Upper lobe of left lung (tissue), 6 donors: Measurements from ENCODE around the gene NDRG4. TPM values are rescaled to one million over a fixed set of nuclear protein-coding genes. Genes with fewer than 3 reads are reported as not detected.

ENCODE experiments used
- ATAC-seq, 2 donors: fragments of 200-7000 bp; cut with Tn5 transposase; one replicate each; pipeline ENCODE4 v1.9.1; 2022; ENCODE audit warnings: mild to moderate bottlenecking in 2 of 2, moderate library complexity in 2 of 2; ENCODE audit not compliant: low FRiP score in 2 of 2
- DNase-seq, 2 donors: peaks; one replicate each; pipeline ENCODE4 v3.0.0-alpha.2; 2019 to 2020
- H3K27ac ChIP-seq, 4 donors: fragments of 200-600 bp; sonication (generic); one replicate each; pipeline ENCODE4 v1.5.1; 2016 to 2019
- H3K27me3 ChIP-seq, 4 donors: fragments of 200-600 bp; sonication (generic); one replicate each; pipeline ENCODE4 v1.5.1; 2017 to 2019
- H3K36me3 ChIP-seq, 4 donors: fragments of 200-600 bp; sonication (generic); one replicate each; pipeline ENCODE4 v1.5.1; 2016 to 2019
- H3K4me1 ChIP-seq, 4 donors: fragments of 200-600 bp; sonication (generic); one replicate each; pipeline ENCODE4 v1.5.1; 2018 to 2019
- H3K4me3 ChIP-seq, 4 donors: fragments of 200-600 bp; sonication (generic); one replicate each; pipeline ENCODE4 v1.5.1; 2017 to 2019; ENCODE audit warnings: mild to moderate bottlenecking in 2 of 4, moderate library complexity in 1 of 4
- H3K9me3 ChIP-seq, 4 donors: fragments of 200-600 bp; sonication (generic); one replicate each; pipeline ENCODE4 v1.5.1; 2018 to 2019
- EP300 ChIP-seq, 4 donors: sonication (generic); formaldehyde crosslinking; IDR thresholded peaks; one replicate each; pipeline ENCODE4 v1.5.1; 2017; ENCODE audit warnings: antibody characterized with exemption in 4 of 4, control low read depth in 2 of 4
- POLR2A ChIP-seq, 4 donors: fragments of 450-650 bp; IDR thresholded peaks; one replicate each; pipeline ENCODE4 v1.5.1; 2016 to 2017; ENCODE audit warnings: antibody characterized with exemption in 4 of 4, mild to moderate bottlenecking in 2 of 4
- POLR2AphosphoS5 ChIP-seq, 2 donors: sonication (generic); formaldehyde crosslinking; IDR thresholded peaks; one replicate each; pipeline ENCODE4 v1.5.1; 2017; ENCODE audit warnings: antibody characterized with exemption in 2 of 2
- WGBS, 2 donors: methylation state at CpG; one replicate each; pipeline ENCODE4 v1.1.5; 2017 to 2018; 5-methylcytosine and 5-hydroxymethylcytosine counted together
- total RNA-seq, 6 donors: library from RNA; depleted of rRNA in 4 of 6; stranded (reverse); fragments of >200 nt in 4 of 6; gene quantifications; one replicate each; pipeline versions ENCODE4 v1.1.0 to v1.2.1, GENCODE V29; 2016 to 2021
- TF ChIP-seq, protein P1 (sequence below), 6 experiments: fragments of 450-650 bp in 4 of 6; fragments of 200-600 bp in 2 of 6; sonication (generic) in 2 of 6; IDR thresholded peaks; one replicate each; pipeline ENCODE4 v1.5.1; 2016 to 2019; ENCODE audit warnings: antibody characterized with exemption in 6 of 6
- donor health status: DM: no; HTN: no; CAD: no; lungs with moderate emphysema.
- donor health status: DM: no; HTN: yes; CAD: no; lungs with severe emphysema.

NDRG4 gene
- total RNA-seq, 6 donors from 2014 or later: 25.1 to 81.0 (median 30.5) TPM

DNA sequence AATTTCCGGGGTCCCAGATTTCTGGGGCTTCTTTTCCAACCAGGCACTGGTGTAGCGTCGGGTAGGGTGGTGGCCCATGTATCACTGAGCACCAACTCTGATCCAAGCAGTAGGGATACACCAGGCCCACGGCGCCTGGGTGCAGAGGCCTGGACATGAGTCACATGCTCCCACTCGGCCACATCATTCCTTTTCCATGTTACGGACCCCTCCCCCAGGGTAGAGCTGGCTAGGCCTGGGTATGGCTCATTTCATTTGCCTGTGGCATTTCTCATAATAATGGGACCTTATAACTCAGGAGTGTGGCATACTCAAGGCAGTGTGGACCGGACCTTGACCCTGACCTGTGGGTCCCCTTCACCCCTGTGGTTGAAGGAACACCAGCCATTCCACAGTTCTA is 18.0 kb upstream of the NDRG4 start:
- H3K27ac ChIP-seq: peak overlapping the region in 1 of 4 donors; percentile 27
- peaks cover 0 to under 1% (median 0%) of the 10 kb centered on the region in 4 donors for H3K4me1 ChIP-seq
- ATAC-seq: peak in 1 of 2 donors; percentile 32
- no peaks in the 10 kb centered on the region for H3K9me3 ChIP-seq
- no peak for DNase-seq
- TF ChIP-seq EP300 (IDR thresholded peaks at IDR 0.05) (no peak), POLR2AphosphoS5 (IDR thresholded peaks at IDR 0.05) (no peak), POLR2A (IDR thresholded peaks at IDR 0.05) (no peak)
- TF ChIP-seq, protein P1, sequence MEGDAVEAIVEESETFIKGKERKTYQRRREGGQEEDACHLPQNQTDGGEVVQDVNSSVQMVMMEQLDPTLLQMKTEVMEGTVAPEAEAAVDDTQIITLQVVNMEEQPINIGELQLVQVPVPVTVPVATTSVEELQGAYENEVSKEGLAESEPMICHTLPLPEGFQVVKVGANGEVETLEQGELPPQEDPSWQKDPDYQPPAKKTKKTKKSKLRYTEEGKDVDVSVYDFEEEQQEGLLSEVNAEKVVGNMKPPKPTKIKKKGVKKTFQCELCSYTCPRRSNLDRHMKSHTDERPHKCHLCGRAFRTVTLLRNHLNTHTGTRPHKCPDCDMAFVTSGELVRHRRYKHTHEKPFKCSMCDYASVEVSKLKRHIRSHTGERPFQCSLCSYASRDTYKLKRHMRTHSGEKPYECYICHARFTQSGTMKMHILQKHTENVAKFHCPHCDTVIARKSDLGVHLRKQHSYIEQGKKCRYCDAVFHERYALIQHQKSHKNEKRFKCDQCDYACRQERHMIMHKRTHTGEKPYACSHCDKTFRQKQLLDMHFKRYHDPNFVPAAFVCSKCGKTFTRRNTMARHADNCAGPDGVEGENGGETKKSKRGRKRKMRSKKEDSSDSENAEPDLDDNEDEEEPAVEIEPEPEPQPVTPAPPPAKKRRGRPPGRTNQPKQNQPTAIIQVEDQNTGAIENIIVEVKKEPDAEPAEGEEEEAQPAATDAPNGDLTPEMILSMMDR (IDR thresholded peaks at IDR 0.05): no peak
- H3K36me3 ChIP-seq: no peaks in the 10 kb centered on the region
- no peak overlapping the region for H3K4me3 ChIP-seq
- H3K27me3 ChIP-seq: no peaks in the 10 kb centered on the region
- 71 to 86% methylated on average over 8 of the region's 8 CpGs for WGBS, 2 donors

DNA sequence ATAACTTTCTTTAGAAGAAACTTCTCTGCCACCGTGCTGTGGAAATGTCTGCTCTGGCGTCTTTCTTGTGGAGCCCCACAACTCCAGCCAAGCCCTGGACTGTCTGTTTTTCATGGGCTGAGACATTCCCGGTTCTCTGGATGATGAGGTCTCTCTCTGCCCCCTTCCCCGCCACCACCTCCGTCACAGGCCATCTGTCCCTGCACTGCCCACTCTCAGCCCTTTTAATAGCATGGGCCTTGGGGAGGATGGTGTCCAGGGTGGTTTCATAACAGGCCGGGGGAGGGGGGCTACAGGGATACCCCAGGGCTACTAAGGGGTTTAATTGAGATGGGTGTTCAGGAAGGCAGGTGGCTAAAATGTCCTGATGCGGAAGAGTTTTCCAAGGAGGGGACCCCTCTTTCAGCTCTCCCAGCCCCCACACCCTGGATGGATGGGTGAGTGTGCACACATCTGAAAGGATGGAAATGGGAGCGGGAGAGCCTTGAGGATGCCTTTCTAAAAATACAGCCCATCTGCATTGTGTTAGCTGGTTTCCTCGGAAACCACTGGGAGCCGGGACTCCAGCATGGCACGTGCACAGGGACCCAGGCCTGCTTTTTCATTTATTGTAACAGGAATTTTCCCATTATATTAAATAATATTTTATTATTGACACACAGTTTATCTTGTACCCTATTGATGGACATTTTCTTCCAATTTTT is 14.6 kb upstream of the NDRG4 start:
- Histone ChIP-seq H3K9me3 (no peaks in the 10 kb centered on the region), H3K4me3 (no peak overlapping the region), H3K27ac (no peak overlapping the region), H3K27me3 (no peaks in the 10 kb centered on the region), H3K36me3 (no peaks in the 10 kb centered on the region), H3K4me1 (peaks cover 0 to 13% (median 3%) of the 10 kb centered on the region in 4 donors)
- DNase-seq: no peak
- TF ChIP-seq EP300 (IDR thresholded peaks at IDR 0.05): no peak
- TF ChIP-seq, protein P1 (IDR thresholded peaks at IDR 0.05): no peak
- TF ChIP-seq POLR2A (IDR thresholded peaks at IDR 0.05): no peak
- TF ChIP-seq POLR2AphosphoS5 (IDR thresholded peaks at IDR 0.05): no peak
- 81 to 86% methylated on average over 11 of the region's 11 CpGs for WGBS, 2 donors
- ATAC-seq: no peak

DNA sequence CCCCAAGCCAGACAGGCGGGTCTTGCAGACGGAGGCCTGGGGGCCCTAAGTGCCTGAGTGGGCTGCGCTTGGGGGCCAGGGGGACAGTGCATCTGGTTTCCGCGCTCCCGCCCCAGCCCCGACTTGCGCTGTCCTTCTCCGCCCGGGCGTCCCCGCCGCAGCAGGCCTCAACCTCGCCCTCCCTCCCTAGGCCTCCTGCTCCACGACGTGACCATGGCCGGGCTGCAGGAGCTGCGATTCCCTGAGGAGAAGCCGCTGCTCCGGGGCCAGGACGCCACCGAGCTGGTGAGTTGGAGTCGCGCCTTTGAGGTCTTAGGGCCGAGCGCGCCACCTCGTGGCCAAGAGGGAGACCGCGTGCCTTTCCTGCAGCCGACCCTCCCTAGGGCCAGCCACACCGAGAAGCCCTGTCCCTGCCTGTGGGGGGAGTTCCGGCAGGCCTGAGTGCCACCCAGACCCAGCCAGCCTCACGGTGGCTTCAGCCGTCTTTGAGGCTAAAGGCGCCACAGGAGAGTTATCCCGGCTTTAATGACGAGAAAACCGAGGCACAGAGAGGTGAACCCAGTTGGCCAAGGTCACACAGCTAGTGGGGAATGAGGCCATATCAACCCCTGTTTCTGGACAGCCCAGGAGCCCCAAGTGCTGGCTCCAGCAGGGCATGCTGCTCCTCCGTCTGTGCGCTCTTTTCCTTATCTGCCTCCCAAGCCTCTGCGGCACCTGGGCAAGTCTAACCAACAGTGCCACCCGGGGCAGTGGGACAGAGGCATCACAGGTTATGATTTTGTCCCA is 12.2 kb upstream of the NDRG4 start:
- 30 to 41% methylated on average over 14 to 29 of the region's 43 CpGs for WGBS, 2 donors
- Histone ChIP-seq H3K9me3 (no peaks in the 10 kb centered on the region), H3K27me3 (no peaks in the 10 kb centered on the region), H3K36me3 (no peaks in the 10 kb centered on the region), H3K4me1 (peaks cover 0 to 13% (median 3%) of the 10 kb centered on the region in 4 donors), H3K4me3 (no peak overlapping the region), H3K27ac (peak overlapping the region in 1 of 4 donors; percentile 7)
- peak; percentile 85 to 95 for DNase-seq
- ATAC-seq: peak; percentile 86 to 94
- TF ChIP-seq, protein P1 (IDR thresholded peaks at IDR 0.05): peak; percentile 89 to 98 (median 96)
- TF ChIP-seq POLR2AphosphoS5 (IDR thresholded peaks at IDR 0.05): no peak

DNA sequence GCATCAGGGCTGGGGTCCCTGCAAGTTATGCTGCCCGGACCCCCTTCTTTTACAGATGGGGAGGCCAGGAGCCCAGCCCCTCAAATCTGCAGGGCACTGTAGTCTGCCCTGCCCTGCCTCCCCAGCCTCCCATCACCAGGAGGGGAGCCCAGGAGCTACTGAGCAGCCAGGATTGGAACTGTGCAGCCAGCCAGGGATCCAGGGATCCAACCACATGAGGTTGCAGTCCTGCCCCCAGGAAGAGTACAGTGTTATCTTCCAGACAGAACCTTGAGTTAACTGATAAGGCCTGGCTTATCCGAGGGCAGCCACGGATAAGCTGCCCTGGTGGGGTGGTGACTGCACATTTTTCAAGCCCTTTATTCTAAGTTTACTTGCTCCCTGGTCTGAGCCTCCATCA is 11.4 kb upstream of the NDRG4 start:
- 60 to 66% methylated on average over 2 to 3 of the region's 3 CpGs for WGBS, 2 donors
- no peaks in the 10 kb centered on the region for H3K9me3 ChIP-seq
- H3K27me3 ChIP-seq: no peaks in the 10 kb centered on the region
- no peak for ATAC-seq
- TF ChIP-seq POLR2A (IDR thresholded peaks at IDR 0.05): no peak
- TF ChIP-seq POLR2AphosphoS5 (IDR thresholded peaks at IDR 0.05): no peak
- TF ChIP-seq EP300 (IDR thresholded peaks at IDR 0.05): no peak
- TF ChIP-seq, protein P1 (IDR thresholded peaks at IDR 0.05): no peak
- H3K36me3 ChIP-seq: no peaks in the 10 kb centered on the region
- H3K4me1 ChIP-seq: peaks cover 0 to 13% (median 3%) of the 10 kb centered on the region in 4 donors
- no peak for DNase-seq
- no peak overlapping the region for H3K27ac ChIP-seq
- no peak overlapping the region for H3K4me3 ChIP-seq
